Tibial artery (tissue), 4 donors: ENCODE data around the gene POU6F1.

ENCODE experiments used
- DNase-seq, 2 donors: peaks; one replicate each; pipeline ENCODE4 v3.0.0-alpha.2; 2019
- H3K27ac ChIP-seq, 2 donors: fragments of 200-600 bp; sonication (generic) in 1 of 2; 1 replicate in 1 of 2; 2 replicates in 1 of 2; pipeline ENCODE4 v1.5.1; 2018 to 2019; ENCODE audit warnings: mild to moderate bottlenecking in 1 of 2
- H3K27me3 ChIP-seq, 2 donors: fragments of 200-600 bp; sonication (generic) in 1 of 2; one replicate each; pipeline versions ENCODE4 v1.5.1 to v1.6.0; 2016 to 2019
- H3K36me3 ChIP-seq, 3 donors: fragments of 200-600 bp; sonication (generic) in 2 of 3; one replicate each; pipeline ENCODE4 v1.5.1; 2016 to 2019; ENCODE audit warnings: mild to moderate bottlenecking in 2 of 3
- H3K4me1 ChIP-seq, 4 donors: fragments of 200-600 bp; sonication (generic) in 2 of 4; 1 replicate in 3 of 4; 2 replicates in 1 of 4; pipeline ENCODE4 v1.5.1; 2016 to 2019
- H3K4me3 ChIP-seq, 2 donors: fragments of 200-600 bp; sonication (generic) in 1 of 2; 1 replicate in 1 of 2; 2 replicates in 1 of 2; pipeline ENCODE4 v1.5.1; 2018 to 2019; ENCODE audit warnings: mild to moderate bottlenecking in 2 of 2
- H3K9me3 ChIP-seq, 3 donors: fragments of 200-600 bp; sonication (generic) in 1 of 3; one replicate each; pipeline ENCODE4 v1.5.1; 2016 to 2019
- CTCF ChIP-seq, 2 experiments: fragments of 200-600 bp in 1 of 2; fragments of 450-650 bp in 1 of 2; IDR thresholded peaks; one replicate each; pipeline ENCODE4 v1.5.1; 2017 to 2019; ENCODE audit warnings: antibody characterized with exemption in 2 of 2, mild to moderate bottlenecking in 1 of 2, moderate library complexity in 1 of 2
- intact Hi-C: fragments of 100-400 bp; cut with DNase I; formaldehyde crosslinking; loops from one replicate; pipeline ENCODE4 v1.15.0; 2023; ENCODE audit warnings: low total_unique reads

POU6F1 gene

GRCh38 chr12:51195841-51196240 is 22.0 kb downstream of the POU6F1 start:
- Histone ChIP-seq H3K27ac (no peak overlapping the region), H3K4me3 (no peak overlapping the region), H3K9me3 (no peaks in the 10 kb centered on the region), H3K27me3 (no peaks in the 10 kb centered on the region), H3K36me3 (peaks cover 24 to 77% (median 43%) of the 10 kb centered on the region in 3 donors), H3K4me1 (no peaks in the 10 kb centered on the region)
- DNase-seq = no peak
- TF ChIP-seq CTCF (IDR thresholded peaks at IDR 0.05) = no peak
- intact Hi-C loops = no loop called here

GRCh38 chr12:51192284-51192671 is 25.6 kb downstream of the POU6F1 start:
- DNase-seq = no peak
- Histone ChIP-seq H3K27ac (no peak overlapping the region), H3K4me3 (no peak overlapping the region), H3K36me3 (peaks cover 29 to 64% (median 38%) of the 10 kb centered on the region in 3 donors), H3K27me3 (no peaks in the 10 kb centered on the region), H3K4me1 (no peaks in the 10 kb centered on the region), H3K9me3 (no peaks in the 10 kb centered on the region)
- intact Hi-C loops = no loop called here
- no peak for TF ChIP-seq CTCF (IDR thresholded peaks at IDR 0.05)

GRCh38 chr12:51191516-51192283 is 26.2 kb downstream of the POU6F1 start:
- Histone ChIP-seq H3K4me3 (no peak overlapping the region), H3K4me1 (no peaks in the 10 kb centered on the region), H3K27ac (no peak overlapping the region), H3K9me3 (no peaks in the 10 kb centered on the region), H3K36me3 (peaks cover 29 to 61% (median 38%) of the 10 kb centered on the region in 3 donors), H3K27me3 (no peaks in the 10 kb centered on the region)
- TF ChIP-seq CTCF (IDR thresholded peaks at IDR 0.05) = no peak
- DNase-seq = no peak
- intact Hi-C loops = no loop called here

- Histone ChIP-seq H3K36me3 (peaks cover 29 to 59% (median 32%) of the 10 kb centered on the region in 3 donors), H3K4me3 (no peak overlapping the region), H3K4me1 (no peaks in the 10 kb centered on the region), H3K27me3 (no peaks in the 10 kb centered on the region), H3K27ac (no peak overlapping the region), H3K9me3 (no peaks in the 10 kb centered on the region)
- no peak for TF ChIP-seq CTCF (IDR thresholded peaks at IDR 0.05)
- DNase-seq = no peak
- intact Hi-C loops = no loop called here
These were observed 27.0 kb downstream of the POU6F1 start for GRCh38 chr12:51190820-51191219.

- Histone ChIP-seq H3K4me3 (no peak overlapping the region), H3K9me3 (no peaks in the 10 kb centered on the region), H3K4me1 (no peaks in the 10 kb centered on the region), H3K36me3 (peaks cover 29 to 55% (median 31%) of the 10 kb centered on the region in 3 donors), H3K27ac (no peak overlapping the region), H3K27me3 (no peaks in the 10 kb centered on the region)
- no peak for DNase-seq
- intact Hi-C loops = no loop called here
- TF ChIP-seq CTCF (IDR thresholded peaks at IDR 0.05) = no peak
These were observed 28.0 kb downstream of the POU6F1 start for GRCh38 chr12:51189790-51190355.
